Fibroblast of lung (primary cell): ENCODE results near the gene GALNT17. TPM values are rescaled to one million over a fixed set of nuclear protein-coding genes. Genes with fewer than 3 reads are reported as not detected.

Source experiments
- DNase-seq, 2 donors: peaks; one replicate each; pipeline versions ENCODE4 v3.0.0 to v3.0.0-alpha.2; 2010; ENCODE audit warnings: low read depth in 2 of 2
- H2AFZ ChIP-seq: 2 replicates; pipeline ENCODE4 v1.5.1; 2012; ENCODE audit warnings: low read length, control low read depth, inconsistent platforms
- H3K27ac ChIP-seq: 2 replicates; pipeline ENCODE4 v1.5.1; 2011; ENCODE audit warnings: low read length, control low read depth; ENCODE audit not compliant: insufficient read depth
- H3K27me3 ChIP-seq: 2 replicates; pipeline ENCODE4 v1.5.1; 2011; ENCODE audit warnings: mild to moderate bottlenecking, low read length; ENCODE audit not compliant: control insufficient read depth, insufficient read depth
- H3K36me3 ChIP-seq: 2 replicates; pipeline ENCODE4 v1.5.1; 2011; ENCODE audit warnings: low read length; ENCODE audit not compliant: control insufficient read depth, insufficient read depth
- H3K4me1 ChIP-seq: 2 replicates; pipeline ENCODE4 v1.5.1; 2011; ENCODE audit warnings: low read length; ENCODE audit not compliant: control insufficient read depth, insufficient read depth; ENCODE audit errors: extremely low read depth
- H3K4me2 ChIP-seq: 2 replicates; pipeline ENCODE4 v1.5.1; 2011; ENCODE audit warnings: low read length, control low read depth; ENCODE audit not compliant: insufficient read depth; ENCODE audit errors: extremely low read depth
- H3K4me3 ChIP-seq, 4 experiments: fragments of 200-600 bp in 1 of 4; sonication (generic) in 1 of 4; replicated peaks in 1 of 4; 2 replicates each; pipeline ENCODE4 v1.5.1; 2011 to 2016; ENCODE audit warnings: low read length in 4 of 4, low read depth in 3 of 4, mild to moderate bottlenecking in 3 of 4, control low read depth in 2 of 4, inconsistent platforms in 1 of 4, mixed read lengths in 1 of 4; ENCODE audit not compliant: insufficient read depth in 1 of 4; ENCODE audit errors: control extremely low read depth in 1 of 4
- H3K79me2 ChIP-seq: 2 replicates; pipeline ENCODE4 v1.5.1; 2012; ENCODE audit warnings: mild to moderate bottlenecking, low read length, inconsistent platforms; ENCODE audit not compliant: control insufficient read depth, insufficient read depth
- H3K9ac ChIP-seq: 2 replicates; pipeline ENCODE4 v1.5.1; 2011; ENCODE audit warnings: mild to moderate bottlenecking, low read length, control low read depth; ENCODE audit not compliant: insufficient read depth
- H3K9me3 ChIP-seq: 2 replicates; pipeline ENCODE4 v1.5.1; 2012; ENCODE audit warnings: low read depth, low read length; ENCODE audit not compliant: control insufficient read depth, insufficient read depth
- H4K20me1 ChIP-seq: 2 replicates; pipeline ENCODE4 v1.5.1; 2011; ENCODE audit warnings: low read length; ENCODE audit not compliant: control insufficient read depth, insufficient read depth; ENCODE audit errors: extremely low read depth
- EZH2 ChIP-seq: IDR thresholded peaks from 2 replicates; pipeline ENCODE4 v1.5.1; 2012; ENCODE audit warnings: low read length, control low read depth, mild to moderate bottlenecking; ENCODE audit errors: missing control alignments
- polyA plus RNA-seq, 2 donors: library from polyadenylated mRNA; depleted of rRNA in 1 of 2; stranded (reverse) in 1 of 2; unstranded in 1 of 2; fragments of >200 nt; gene quantifications; 2 replicates each; pipeline ENCODE4 v1.2.1, GENCODE V29; 2011 to 2012; ENCODE audit warnings: missing spikeins in 1 of 2
- total RNA-seq: library from RNA; depleted of rRNA; stranded (reverse); fragments of >200 nt; gene quantifications from 2 replicates; pipeline ENCODE4 v1.2.1, GENCODE V29; 2014
- TF ChIP-seq, protein P1 (sequence below), 2 donors: IDR thresholded peaks in 1 of 2; conservative IDR thresholded peaks in 1 of 2; 1 replicate in 1 of 2; 2 replicates in 1 of 2; pipeline ENCODE4 v1.5.1; 2011 to 2012; ENCODE audit warnings: low read length in 2 of 2, control low read depth in 1 of 2, inconsistent platforms in 1 of 2, low read depth in 1 of 2, mild to moderate bottlenecking in 1 of 2

GALNT17 gene
- total and polyA plus RNA-seq, 2 donors (not counting 1 experiment from before 2014, with no cell fraction given): under 0.01 TPM; not detected in 1

DNA sequence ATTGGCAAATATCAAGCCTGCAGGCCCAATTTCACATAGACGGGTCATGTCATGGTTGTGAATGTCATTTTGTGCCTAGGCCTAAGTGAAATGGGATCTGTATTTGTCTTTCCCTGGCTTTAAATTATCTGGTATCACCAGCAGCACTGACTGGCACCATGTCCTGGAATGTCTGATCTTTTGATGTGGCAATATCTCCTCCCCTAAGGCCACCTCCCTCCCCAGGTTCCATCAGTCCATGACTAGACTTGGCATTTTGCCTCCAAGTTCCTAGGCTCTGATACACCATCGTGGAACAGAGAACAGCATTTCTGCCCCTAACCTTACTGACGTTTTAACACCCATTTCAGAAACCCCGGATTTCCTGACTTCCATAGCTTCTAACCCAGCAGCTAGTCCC lies 513.9 kb downstream of the GALNT17 start:
- Histone ChIP-seq H3K36me3 (no peaks in the 10 kb centered on the region), H3K4me3 (no peak overlapping the region)

GRCh38 chr7:71649812-71650211 lies 517.9 kb downstream of the GALNT17 start:
- TF ChIP-seq, protein P1, sequence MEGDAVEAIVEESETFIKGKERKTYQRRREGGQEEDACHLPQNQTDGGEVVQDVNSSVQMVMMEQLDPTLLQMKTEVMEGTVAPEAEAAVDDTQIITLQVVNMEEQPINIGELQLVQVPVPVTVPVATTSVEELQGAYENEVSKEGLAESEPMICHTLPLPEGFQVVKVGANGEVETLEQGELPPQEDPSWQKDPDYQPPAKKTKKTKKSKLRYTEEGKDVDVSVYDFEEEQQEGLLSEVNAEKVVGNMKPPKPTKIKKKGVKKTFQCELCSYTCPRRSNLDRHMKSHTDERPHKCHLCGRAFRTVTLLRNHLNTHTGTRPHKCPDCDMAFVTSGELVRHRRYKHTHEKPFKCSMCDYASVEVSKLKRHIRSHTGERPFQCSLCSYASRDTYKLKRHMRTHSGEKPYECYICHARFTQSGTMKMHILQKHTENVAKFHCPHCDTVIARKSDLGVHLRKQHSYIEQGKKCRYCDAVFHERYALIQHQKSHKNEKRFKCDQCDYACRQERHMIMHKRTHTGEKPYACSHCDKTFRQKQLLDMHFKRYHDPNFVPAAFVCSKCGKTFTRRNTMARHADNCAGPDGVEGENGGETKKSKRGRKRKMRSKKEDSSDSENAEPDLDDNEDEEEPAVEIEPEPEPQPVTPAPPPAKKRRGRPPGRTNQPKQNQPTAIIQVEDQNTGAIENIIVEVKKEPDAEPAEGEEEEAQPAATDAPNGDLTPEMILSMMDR (conservative IDR thresholded peaks at IDR 0.05 in 1 of 2, IDR thresholded peaks at IDR 0.05 in 1 of 2; ENCODE audit: low read depth in 1 of 2, low read length in 2 of 2): no peak
- no peak for TF ChIP-seq EZH2
- DNase-seq: no peak

More for the DNA sequence above, 513.9 kb downstream of the GALNT17 start:
- Histone ChIP-seq H3K9ac (no peak overlapping the region), H3K9me3 (no peaks in the 10 kb centered on the region), H3K4me2 (no peak overlapping the region), H3K27me3 (no peaks in the 10 kb centered on the region), H2AFZ (no peak overlapping the region), H4K20me1 (no peaks in the 10 kb centered on the region), H3K4me1 (no peaks in the 10 kb centered on the region), H3K27ac (no peak overlapping the region), H3K79me2 (no peaks in the 10 kb centered on the region)
- TF ChIP-seq, protein P1 (conservative IDR thresholded peaks at IDR 0.05 in 1 of 2, IDR thresholded peaks at IDR 0.05 in 1 of 2; ENCODE audit: low read depth in 1 of 2, low read length in 2 of 2): no peak
- TF ChIP-seq EZH2: no peak
- DNase-seq: peak in 1 of 2 donors; percentile 18

DNA sequence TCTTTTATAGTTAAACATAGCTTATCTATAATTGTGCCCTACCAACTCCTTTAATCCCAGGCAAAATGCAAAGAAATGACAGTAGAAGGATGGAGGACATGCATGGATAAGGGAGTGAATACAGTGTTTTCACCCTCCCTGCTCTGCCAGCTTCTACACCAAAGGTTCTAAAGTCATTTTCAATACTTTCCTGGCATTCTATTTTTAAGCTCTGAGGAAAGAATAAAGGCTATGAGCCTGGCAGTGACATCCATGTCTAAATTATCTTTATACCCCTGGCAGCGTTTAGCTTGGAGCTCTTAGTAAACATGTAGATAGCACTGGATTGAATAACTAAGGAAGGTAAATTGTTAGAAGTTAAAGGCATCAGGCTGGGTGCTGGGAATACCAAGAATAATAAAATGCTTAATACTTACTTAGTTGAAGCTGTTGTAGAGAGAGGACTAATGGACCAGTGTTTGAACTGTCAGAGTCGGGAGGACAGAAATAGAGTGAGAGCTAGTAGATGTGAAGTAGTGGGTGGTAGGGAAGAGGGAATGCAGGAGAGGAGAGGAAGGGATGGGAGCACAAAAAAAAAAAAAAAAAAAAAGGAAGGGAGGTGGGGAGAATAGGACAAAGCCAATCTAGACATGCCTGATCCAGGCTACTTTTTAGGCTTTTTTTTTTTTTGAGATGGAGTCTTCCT lies 518.9 kb downstream of the GALNT17 start:
- TF ChIP-seq, protein P1 (conservative IDR thresholded peaks at IDR 0.05 in 1 of 2, IDR thresholded peaks at IDR 0.05 in 1 of 2; ENCODE audit: low read depth in 1 of 2, low read length in 2 of 2): no peak
- TF ChIP-seq EZH2: no peak
- H3K79me2 ChIP-seq: no peaks in the 10 kb centered on the region
- no peaks in the 10 kb centered on the region for H4K20me1 ChIP-seq
- no peak overlapping the region for H3K27ac ChIP-seq
- no peaks in the 10 kb centered on the region for H3K9me3 ChIP-seq
- H3K4me2 ChIP-seq: no peak overlapping the region
- no peak overlapping the region for H3K4me3 ChIP-seq
- no peak for DNase-seq
- no peak overlapping the region for H3K9ac ChIP-seq
- no peaks in the 10 kb centered on the region for H3K36me3 ChIP-seq
- no peaks in the 10 kb centered on the region for H3K27me3 ChIP-seq
- H3K4me1 ChIP-seq: no peaks in the 10 kb centered on the region
- no peak overlapping the region for H2AFZ ChIP-seq

More at GRCh38 chr7:71649812-71650211, 517.9 kb downstream of the GALNT17 start:
- Histone ChIP-seq H3K36me3 (no peaks in the 10 kb centered on the region), H3K27me3 (no peaks in the 10 kb centered on the region), H2AFZ (no peak overlapping the region), H3K79me2 (no peaks in the 10 kb centered on the region), H3K4me2 (no peak overlapping the region), H3K27ac (no peak overlapping the region), H3K9me3 (no peaks in the 10 kb centered on the region), H3K4me1 (no peaks in the 10 kb centered on the region), H3K4me3 (no peak overlapping the region), H4K20me1 (no peaks in the 10 kb centered on the region), H3K9ac (no peak overlapping the region)
